HUES48 (cell line): Measurements from ENCODE around the gene LMCD1.
A peak's percentile ranks its signal among the peaks of the same experiment; 100 is the strongest.

ENCODE experiments used
- H3K27ac ChIP-seq: one replicate; pipeline ENCODE4 v1.7.0; 2013; ENCODE audit warnings: low read depth, low read length, inconsistent platforms
- H3K27me3 ChIP-seq: 2 replicates; pipeline ENCODE4 v1.6.1; 2013; ENCODE audit warnings: mild to moderate bottlenecking, low read length; ENCODE audit not compliant: control insufficient read depth, insufficient read depth
- H3K36me3 ChIP-seq: 2 replicates; pipeline ENCODE4 v1.6.1; 2013; ENCODE audit warnings: low read length; ENCODE audit not compliant: control insufficient read depth, insufficient read depth
- H3K4me1 ChIP-seq: 2 replicates; pipeline ENCODE4 v1.6.1; 2013; ENCODE audit warnings: mild to moderate bottlenecking, low read length; ENCODE audit not compliant: control insufficient read depth, insufficient read depth
- H3K4me3 ChIP-seq: 2 replicates; pipeline ENCODE4 v1.5.1; 2013; ENCODE audit warnings: mild to moderate bottlenecking, low read depth, low read length
- H3K9ac ChIP-seq: 2 replicates; pipeline ENCODE4 v1.6.1; 2013; ENCODE audit warnings: mild to moderate bottlenecking, low read depth, low read length, moderate library complexity
- H3K9me3 ChIP-seq: 2 replicates; pipeline ENCODE4 v1.6.1; 2013; ENCODE audit warnings: low read length; ENCODE audit not compliant: control insufficient read depth, insufficient read depth

The LMCD1 gene

GRCh38 chr3:8501371-8502131, at the start of gene LMCD1:
Gene LMCD1 (plus strand): TSS chr3:8501823. CDS start chr3:8501939, 116 bp downstream.
- Histone ChIP-seq H3K27me3 (no peaks in the 10 kb centered on the region), H3K9ac (peak within 1 kb of the TSS; percentile 64), H3K27ac (peak within 1 kb of the TSS; percentile 96), H3K9me3 (no peaks in the 10 kb centered on the region), H3K4me3 (peak within 1 kb of the TSS; percentile 55), H3K36me3 (no peaks in the 10 kb centered on the region), H3K4me1 (peaks cover 57% of the 10 kb centered on the region)

GRCh38 chr3:8452112-8452511, 49.5 kb upstream of the LMCD1 start:
- H3K27me3 ChIP-seq: no peaks in the 10 kb centered on the region
- no peaks in the 10 kb centered on the region for H3K9me3 ChIP-seq
- H3K4me1 ChIP-seq: peaks cover 6% of the 10 kb centered on the region; the same call in 1 of the 2 replicates
- H3K4me3 ChIP-seq: no peak overlapping the region
- H3K27ac ChIP-seq: no peak overlapping the region
- no peak overlapping the region for H3K9ac ChIP-seq
- no peaks in the 10 kb centered on the region for H3K36me3 ChIP-seq

- Histone ChIP-seq H3K27ac (no peak overlapping the region), H3K9ac (no peak overlapping the region), H3K27me3 (no peaks in the 10 kb centered on the region), H3K4me1 (peaks cover 6% of the 10 kb centered on the region; the same call in 1 of the 2 replicates), H3K36me3 (no peaks in the 10 kb centered on the region), H3K4me3 (no peak overlapping the region), H3K9me3 (no peaks in the 10 kb centered on the region)
These were observed 48.5 kb upstream of the LMCD1 start for GRCh38 chr3:8453153-8453552.

- H3K27me3 ChIP-seq: no peaks in the 10 kb centered on the region
- H3K27ac ChIP-seq: peak overlapping the region; percentile 55
- peaks cover 6% of the 10 kb centered on the region; the same call in 1 of the 2 replicates for H3K4me1 ChIP-seq
- H3K9ac ChIP-seq: no peak overlapping the region
- H3K9me3 ChIP-seq: no peaks in the 10 kb centered on the region
- H3K4me3 ChIP-seq: no peak overlapping the region
- H3K36me3 ChIP-seq: no peaks in the 10 kb centered on the region
These were observed 45.9 kb upstream of the LMCD1 start for GRCh38 chr3:8455526-8456411.

- Histone ChIP-seq H3K4me1 (peaks cover 6% of the 10 kb centered on the region; the same call in 1 of the 2 replicates), H3K4me3 (no peak overlapping the region), H3K36me3 (no peaks in the 10 kb centered on the region), H3K27ac (peak overlapping the region; percentile 65), H3K27me3 (no peaks in the 10 kb centered on the region), H3K9ac (no peak overlapping the region), H3K9me3 (no peaks in the 10 kb centered on the region)
These were observed 45.2 kb upstream of the LMCD1 start for GRCh38 chr3:8456412-8456811.

GRCh38 chr3:8457039-8457438, 44.6 kb upstream of the LMCD1 start:
- no peak overlapping the region for H3K4me3 ChIP-seq
- no peaks in the 10 kb centered on the region for H3K9me3 ChIP-seq
- peaks cover 6% of the 10 kb centered on the region; the same call in 1 of the 2 replicates for H3K4me1 ChIP-seq
- H3K9ac ChIP-seq: no peak overlapping the region
- H3K27me3 ChIP-seq: no peaks in the 10 kb centered on the region
- peak overlapping the region; percentile 65 for H3K27ac ChIP-seq
- H3K36me3 ChIP-seq: no peaks in the 10 kb centered on the region

- Histone ChIP-seq H3K9me3 (no peaks in the 10 kb centered on the region), H3K4me3 (no peak overlapping the region), H3K4me1 (peaks cover 6% of the 10 kb centered on the region; the same call in 1 of the 2 replicates), H3K27ac (no peak overlapping the region), H3K36me3 (no peaks in the 10 kb centered on the region), H3K9ac (no peak overlapping the region), H3K27me3 (no peaks in the 10 kb centered on the region)
These were observed 43.4 kb upstream of the LMCD1 start for GRCh38 chr3:8458238-8458661.

- Histone ChIP-seq H3K9ac (no peak overlapping the region), H3K27me3 (no peaks in the 10 kb centered on the region), H3K36me3 (no peaks in the 10 kb centered on the region), H3K4me3 (no peak overlapping the region), H3K27ac (no peak overlapping the region), H3K9me3 (no peaks in the 10 kb centered on the region), H3K4me1 (peaks cover 6% of the 10 kb centered on the region; the same call in 1 of the 2 replicates)
These were observed 42.9 kb upstream of the LMCD1 start for GRCh38 chr3:8458711-8459110.

GRCh38 chr3:8460050-8460708, 41.4 kb upstream of the LMCD1 start:
- Histone ChIP-seq H3K4me3 (no peak overlapping the region), H3K36me3 (no peaks in the 10 kb centered on the region), H3K27me3 (no peaks in the 10 kb centered on the region), H3K4me1 (peaks cover 6% of the 10 kb centered on the region; the same call in 1 of the 2 replicates), H3K9ac (no peak overlapping the region), H3K27ac (no peak overlapping the region), H3K9me3 (no peaks in the 10 kb centered on the region)

GRCh38 chr3:8460815-8461456, 40.7 kb upstream of the LMCD1 start:
- no peaks in the 10 kb centered on the region for H3K27me3 ChIP-seq
- no peak overlapping the region for H3K9ac ChIP-seq
- no peaks in the 10 kb centered on the region for H3K9me3 ChIP-seq
- no peak overlapping the region for H3K27ac ChIP-seq
- no peak overlapping the region for H3K4me3 ChIP-seq
- peaks cover 6% of the 10 kb centered on the region; the same call in 1 of the 2 replicates for H3K4me1 ChIP-seq
- H3K36me3 ChIP-seq: no peaks in the 10 kb centered on the region
